Melanocyte of skin (primary cell): ENCODE data around the gene TPO. TPM values are rescaled to one million over a fixed set of nuclear protein-coding genes. Genes with fewer than 3 reads are reported as not detected.

Experiments
- total RNA-seq, 2 donors: library from RNA; depleted of rRNA; stranded (reverse); fragments of >200 nt; gene quantifications; 2 replicates each; pipeline ENCODE4 v1.2.3, GENCODE V29; 2012

TPO gene
- total RNA-seq, result not detected

GRCh38 chr2:1413156-1413710 lies at the start of gene TPO:
Gene TPO (plus strand): TSS chr2:1413463. CDS start chr2:1414409, 946 bp downstream.

